NCI-H1436 (cell line): Measurements from ENCODE around the gene OR6Y1.

Experiments used
- DNase-seq: peaks from one replicate; lab custom pipeline; 2025; lab: John Stamatoyannopoulos, UW

The OR6Y1 gene

GRCh38 chr1:158506369-158506987, 47.7 kb downstream of the OR6Y1 start:
- no peak for DNase-seq

DNA sequence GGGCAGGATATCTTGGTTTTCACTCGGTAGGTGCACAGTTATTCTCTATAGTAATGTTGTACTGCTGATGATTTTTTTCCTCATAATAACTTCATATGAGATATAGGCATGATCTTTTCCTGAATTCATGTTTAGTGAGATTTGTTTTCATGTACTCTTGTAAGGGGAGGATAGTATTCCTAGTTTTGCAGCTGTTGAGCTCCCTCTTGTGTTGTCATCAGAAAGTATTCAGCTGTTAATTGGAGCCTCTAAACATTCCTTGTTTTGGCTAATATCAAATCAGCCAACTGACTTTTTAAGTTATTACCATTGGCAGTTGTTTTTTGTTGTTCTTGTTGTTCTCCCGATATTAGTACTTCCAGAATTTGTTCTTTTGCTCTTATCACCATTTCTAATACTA, 57.8 kb downstream of the OR6Y1 start:
- DNase-seq: no peak

DNA sequence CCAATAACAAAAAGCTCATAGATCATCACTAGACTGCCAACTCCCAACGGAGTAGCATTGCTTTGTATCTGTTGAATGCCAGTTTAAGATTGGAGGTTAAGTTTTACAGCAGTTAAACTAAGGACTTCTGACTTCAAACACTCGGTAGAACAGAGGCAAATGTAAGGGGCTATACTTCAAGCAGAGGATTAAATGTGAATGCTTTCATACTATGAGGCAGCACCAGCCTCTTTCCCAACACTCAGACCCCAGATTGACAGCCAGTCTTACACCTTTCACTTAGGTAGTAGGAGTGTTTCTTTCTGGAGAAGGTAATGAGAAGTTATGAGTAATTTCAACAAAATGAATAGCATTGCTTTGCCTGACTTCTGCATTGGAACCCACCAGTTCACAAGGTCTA, 59.4 kb downstream of the OR6Y1 start:
- DNase-seq: no peak
